Measurements from ENCODE around the gene SPOCK1.
"Not testable (repeated sequence)": the region's sequence is repeated elsewhere in the genome, so short reads cannot be mapped to it uniquely, and the experiment has no call there.

The SPOCK1 gene

GRCh38 chr5:137498736-137499505 lies at the start of gene SPOCK1:
Gene SPOCK1 (minus strand): TSS chr5:137499326.
- DNase-seq: peak; percentile 84

DNA sequence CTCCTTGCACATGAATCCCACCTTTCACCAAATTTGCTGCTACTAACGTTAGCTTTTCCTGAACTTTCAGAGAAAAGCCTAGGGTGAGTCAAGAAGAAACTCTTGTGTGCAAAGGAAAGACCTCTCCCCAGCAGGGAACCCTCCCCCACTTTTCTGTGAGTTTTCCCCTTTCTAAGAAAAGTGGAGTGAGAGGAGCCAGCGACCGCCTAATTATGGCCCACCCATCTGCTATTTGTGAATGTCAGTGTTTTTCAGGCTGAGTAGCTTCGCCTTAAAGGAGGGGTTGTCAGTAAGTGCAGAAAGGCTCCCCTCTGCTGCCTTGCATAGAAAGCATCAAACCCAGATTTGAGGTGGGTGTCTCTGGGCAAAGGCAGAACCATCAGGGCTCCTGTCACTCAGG lies 46.8 kb upstream of the SPOCK1 start:
- DNase-seq: no peak

GRCh38 chr5:137535449-137535848 lies 36.3 kb upstream of the SPOCK1 start:
- DNase-seq: not testable (repeated sequence)

DNA sequence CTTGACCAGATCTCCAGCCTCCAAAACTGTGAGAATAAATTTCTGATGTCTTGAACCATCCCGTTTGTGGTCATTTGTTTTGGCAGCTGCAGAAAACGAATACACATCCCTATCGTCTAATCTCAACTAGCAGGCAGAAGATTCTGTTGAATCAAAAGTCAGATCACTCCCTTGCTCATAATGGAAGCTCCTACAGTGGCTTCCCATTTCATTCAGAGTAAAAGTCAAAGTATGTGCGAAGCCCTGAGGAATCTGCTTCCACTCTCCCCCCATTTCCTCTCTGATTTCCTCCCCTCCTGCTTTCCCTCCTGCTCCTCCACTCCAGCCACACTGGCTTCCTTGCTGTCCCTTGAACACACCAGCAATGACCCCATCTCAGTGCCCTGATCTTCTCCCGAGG lies 34.8 kb upstream of the SPOCK1 start:
- no peak for DNase-seq

GRCh38 chr5:137531266-137531665 lies 32.1 kb upstream of the SPOCK1 start:
- no peak for DNase-seq

DNA sequence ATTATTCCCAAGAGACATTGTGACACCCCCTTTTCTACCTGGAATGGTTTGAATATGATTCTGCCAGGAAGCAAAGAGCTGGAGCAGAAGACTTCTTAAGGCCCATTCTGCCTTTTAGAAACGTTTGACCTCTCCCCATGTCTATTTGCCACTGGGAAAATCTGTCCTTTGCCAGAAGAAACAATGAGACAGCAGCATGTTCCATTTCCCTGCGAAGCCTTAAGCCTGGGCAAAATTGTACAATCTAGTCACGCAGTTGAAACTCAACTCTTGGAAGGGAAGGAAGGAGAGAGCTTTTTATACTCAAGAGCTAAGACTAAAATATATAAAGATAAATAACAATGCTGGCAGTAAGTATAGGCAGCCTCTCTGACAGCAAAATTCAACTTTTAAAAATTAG lies 22.1 kb upstream of the SPOCK1 start:
- DNase-seq: no peak

GRCh38 chr5:137516961-137517360 lies 17.8 kb upstream of the SPOCK1 start:
- no peak for DNase-seq

DNA sequence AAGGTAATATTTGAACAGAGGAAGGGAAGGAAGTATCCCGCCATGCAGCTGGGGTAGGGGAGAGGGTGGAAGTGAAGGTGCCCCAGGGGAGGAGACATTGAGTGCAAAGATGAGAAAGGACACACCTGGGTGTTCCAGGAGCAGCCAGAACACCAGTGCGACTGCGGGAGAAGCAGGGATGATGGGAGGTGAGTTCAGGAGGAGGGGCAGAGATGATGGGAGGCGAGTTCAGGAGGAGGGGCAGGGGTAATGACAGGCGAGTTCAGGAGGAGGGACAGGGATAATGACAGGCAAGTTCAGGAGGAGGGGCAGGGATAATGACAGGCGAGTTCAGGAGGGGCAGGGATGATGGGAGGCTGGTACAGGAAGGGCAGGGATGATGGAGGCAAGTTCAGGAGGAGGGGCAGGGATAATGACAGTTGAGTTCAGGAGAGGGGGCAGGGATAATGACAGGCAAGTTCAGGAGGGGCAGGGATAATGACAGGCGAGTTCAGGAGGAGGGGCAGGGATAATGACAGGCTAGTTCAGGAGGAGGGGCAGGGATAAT lies 17.2 kb upstream of the SPOCK1 start:
- DNase-seq: no peak

GRCh38 chr5:137515238-137515637 lies 16.1 kb upstream of the SPOCK1 start:
- no peak for DNase-seq

DNA sequence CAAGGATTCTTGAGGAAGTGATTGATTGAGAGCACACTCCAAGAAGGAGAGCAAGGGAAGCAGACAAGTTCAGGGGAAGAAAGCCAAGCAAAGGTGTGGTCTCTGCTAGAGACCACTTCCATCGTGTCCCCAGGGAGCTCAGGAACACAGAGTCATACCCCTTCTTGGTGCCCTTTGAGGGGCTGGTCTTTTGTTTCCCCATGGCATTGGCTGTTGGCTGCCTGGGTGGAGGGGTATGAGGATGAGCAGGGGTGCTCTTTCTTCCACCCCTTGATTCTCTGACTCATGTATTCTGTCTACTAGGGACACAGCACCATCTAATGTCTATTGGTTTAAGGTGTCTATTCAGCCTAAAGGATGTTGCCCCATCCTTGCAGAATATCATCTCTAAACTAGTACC lies 11.5 kb upstream of the SPOCK1 start:
- no peak for DNase-seq

GRCh38 chr5:137507150-137507549 lies 8.0 kb upstream of the SPOCK1 start:
- no peak for DNase-seq

DNA sequence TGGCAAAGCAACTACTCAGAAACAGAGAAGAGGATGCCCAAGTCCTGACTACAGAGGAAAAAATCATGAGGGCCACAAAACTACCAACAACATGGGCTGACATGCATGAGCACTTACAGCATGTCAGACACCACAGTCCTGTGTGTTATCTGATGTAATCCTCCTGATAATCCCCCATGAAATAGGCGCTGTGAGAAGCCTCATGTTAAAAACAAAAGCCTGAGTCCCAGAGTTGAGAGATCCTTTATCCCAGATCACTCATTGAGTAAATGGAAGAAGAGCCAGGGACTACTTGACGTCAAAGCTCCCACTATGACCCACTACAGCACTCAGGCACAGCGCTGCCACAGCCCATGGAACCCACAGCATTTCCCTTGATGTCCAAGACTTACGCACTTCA lies 7.2 kb upstream of the SPOCK1 start:
- DNase-seq: no peak

- DNase-seq: no peak
These were observed 5.8 kb upstream of the SPOCK1 start for GRCh38 chr5:137504916-137505315.

GRCh38 chr5:137503456-137503855 lies 4.3 kb upstream of the SPOCK1 start:
- DNase-seq: no peak

GRCh38 chr5:137502632-137503031 lies 3.5 kb upstream of the SPOCK1 start:
- DNase-seq: no peak

DNA sequence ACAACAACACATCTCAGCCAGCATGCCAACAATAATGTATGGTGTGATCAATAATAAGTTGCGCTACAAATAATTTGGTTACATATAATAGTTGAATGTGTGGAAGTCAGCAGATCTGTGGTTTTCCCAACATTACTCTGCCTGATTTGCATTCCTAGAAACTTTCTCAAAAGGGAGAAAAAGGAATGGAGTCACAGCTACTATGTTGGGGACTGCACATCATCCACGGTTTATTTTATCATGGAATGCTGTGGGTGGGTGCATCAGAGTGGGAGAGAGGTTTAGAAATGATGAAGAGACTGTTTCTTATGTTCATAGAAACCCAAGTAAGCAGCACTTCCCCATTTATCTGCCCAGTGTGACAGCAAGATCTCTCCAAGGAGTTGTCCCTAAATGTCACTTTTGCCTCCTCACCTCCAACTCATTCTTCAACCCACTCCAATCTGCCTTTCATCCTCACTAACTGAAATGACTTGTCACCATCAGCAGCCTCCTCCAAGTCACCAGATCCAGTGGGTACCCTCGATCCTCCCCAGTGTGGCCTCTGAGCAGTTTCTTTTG lies 2.8 kb upstream of the SPOCK1 start:
- no peak for DNase-seq

- no peak for DNase-seq
These were observed 2.1 kb upstream of the SPOCK1 start for GRCh38 chr5:137501226-137501625.

DNA sequence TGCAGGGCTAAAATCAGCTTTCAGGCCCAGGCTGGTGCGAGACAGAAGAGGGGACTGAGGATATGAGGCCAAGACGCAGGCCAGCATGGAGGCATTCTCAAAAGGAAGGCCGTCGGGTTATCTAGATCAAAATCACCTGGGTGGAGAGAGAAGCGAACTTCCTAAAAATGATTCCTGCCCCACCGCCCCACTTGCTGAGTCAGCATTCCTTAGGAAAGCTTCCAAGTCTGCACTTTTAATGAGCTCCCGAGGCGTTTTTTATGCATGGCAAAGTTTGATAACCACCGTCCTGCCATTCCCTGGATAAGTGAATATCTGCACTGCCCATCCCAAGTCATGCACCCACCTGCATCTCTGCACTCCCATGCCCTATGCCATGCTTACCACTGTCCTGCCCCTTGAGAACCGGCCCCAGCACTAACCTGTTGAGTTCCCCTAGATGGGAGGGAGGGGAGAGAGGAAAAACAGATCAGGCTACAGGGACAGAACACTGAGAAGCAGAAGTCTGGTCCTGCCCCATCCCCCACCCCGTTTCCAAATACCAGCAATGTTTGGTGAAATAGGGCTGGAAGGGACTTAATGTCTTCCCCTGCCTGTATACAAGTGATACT lies 1.6 kb upstream of the SPOCK1 start:
- no peak for DNase-seq

GRCh38 chr5:137499506-137499847 lies 351 bp upstream of the SPOCK1 start:
- not testable (repeated sequence) for DNase-seq

DNA sequence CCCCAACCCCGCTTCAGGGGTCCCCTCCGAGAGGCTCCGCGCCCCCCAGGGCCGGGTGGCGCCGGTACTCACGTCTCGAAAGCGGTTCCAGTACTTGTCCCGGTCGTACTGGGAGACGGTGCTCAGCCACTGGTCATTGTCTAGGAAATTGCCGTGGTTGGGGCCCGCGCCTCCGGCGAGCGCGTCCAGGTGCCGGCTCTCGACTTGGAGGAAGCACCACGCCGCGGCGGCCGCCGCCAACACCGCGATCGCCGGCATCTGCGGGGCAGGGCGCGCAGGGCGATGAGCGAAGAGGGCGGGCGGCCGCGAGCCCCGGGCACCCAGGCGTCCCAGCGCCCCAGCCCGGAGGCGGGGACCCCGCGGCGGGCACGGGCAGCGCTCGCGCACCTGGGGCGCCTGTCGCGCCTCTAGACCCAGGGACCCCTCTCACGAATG lies 808 bp downstream of the SPOCK1 start:
- DNase-seq: peak; percentile 1

- DNase-seq: no peak
These were observed 1.5 kb downstream of the SPOCK1 start for GRCh38 chr5:137497396-137498290.

DNA sequence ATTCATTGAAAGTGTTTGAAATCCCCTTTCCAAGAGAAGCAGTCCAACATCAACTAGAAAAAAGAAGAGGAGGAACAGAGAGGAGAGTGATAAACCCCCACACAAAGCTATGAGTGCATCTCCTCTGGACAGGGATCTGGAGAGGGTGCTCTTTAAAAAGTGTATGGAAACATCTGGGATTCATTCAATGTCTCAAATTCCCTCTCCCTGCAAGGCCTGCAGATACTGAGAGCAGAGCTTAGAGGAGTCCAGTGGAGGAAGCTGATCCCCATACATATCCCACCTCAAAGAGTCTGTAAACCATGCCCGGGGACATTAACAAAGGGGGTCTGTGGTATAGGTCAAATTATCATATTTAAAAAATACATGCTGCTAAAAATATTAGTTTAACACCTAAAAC lies 2.2 kb downstream of the SPOCK1 start:
- no peak for DNase-seq

- no peak for DNase-seq
These were observed 6.8 kb downstream of the SPOCK1 start for GRCh38 chr5:137492331-137492730.

All from hematopoietic multipotent progenitor cell treated with erythropoietin and hydrocortisone succinate and interleukin-3 and kit ligand, for 6 days (in vitro differentiated cells).